GM19397 (cell line): ENCODE data around the gene STOX2.
"Not testable (repeated sequence)": the region's sequence is repeated elsewhere in the genome, so short reads cannot be mapped to it uniquely, and the experiment has no call there.

Source experiments
- ATAC-seq: cut with Tn5 transposase; IDR thresholded peaks from one replicate; pipeline ENCODE4 v1.9.1; 2021; ENCODE audit warnings: mild to moderate bottlenecking, moderate library complexity; ENCODE audit not compliant: unreplicated experiment

STOX2 gene

DNA sequence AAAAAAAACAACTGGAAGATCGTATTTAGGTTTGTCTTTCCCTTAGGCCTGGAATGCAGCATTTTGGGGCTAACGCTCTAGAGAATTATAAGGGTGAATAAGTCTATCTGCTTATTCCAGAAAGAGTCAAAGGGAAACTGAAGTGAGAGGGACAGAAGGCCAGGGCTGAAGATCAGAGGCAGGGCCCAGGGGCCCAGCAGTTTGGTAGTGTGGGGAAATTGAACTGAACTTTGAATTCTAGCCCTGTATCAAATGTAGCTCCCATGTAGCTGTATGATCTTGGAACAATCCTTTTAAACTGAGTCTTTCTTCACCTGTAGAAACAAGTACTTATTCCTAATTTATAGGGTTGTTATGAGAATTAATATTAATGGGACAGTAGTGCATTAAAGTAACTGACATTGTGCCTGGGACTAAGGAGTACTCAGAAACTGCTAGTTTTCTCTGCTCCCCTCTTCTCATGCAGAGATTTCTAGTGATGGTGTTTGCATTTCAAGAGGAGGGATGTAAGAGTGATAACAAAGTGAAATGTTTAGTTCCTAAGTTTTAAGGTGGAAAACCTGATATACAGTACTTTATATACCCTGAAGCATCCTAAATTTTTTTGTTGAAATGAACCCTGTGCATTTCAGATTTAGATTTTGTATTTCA, 30.4 kb downstream of the STOX2 start:
- no peak for ATAC-seq

DNA sequence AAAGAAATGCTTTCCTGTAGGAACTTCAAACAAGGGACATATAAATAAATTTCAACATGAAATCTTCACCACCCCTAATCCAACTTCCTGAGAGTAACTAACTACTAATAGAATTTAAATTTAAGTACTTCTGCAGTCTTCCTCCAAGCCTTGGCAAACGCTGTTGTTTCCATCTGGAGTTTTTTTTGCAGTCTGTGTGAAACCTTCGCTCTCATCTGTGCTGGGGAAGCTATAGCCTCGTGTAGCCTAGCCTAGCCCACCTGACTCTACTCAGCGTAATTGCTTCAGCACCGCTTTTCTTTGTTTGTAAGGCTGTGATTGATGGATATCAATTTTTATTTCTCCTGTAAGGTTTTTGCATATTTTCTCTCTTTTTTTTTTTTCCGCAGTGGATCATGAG, 30.9 kb downstream of the STOX2 start:
- no peak for ATAC-seq

DNA sequence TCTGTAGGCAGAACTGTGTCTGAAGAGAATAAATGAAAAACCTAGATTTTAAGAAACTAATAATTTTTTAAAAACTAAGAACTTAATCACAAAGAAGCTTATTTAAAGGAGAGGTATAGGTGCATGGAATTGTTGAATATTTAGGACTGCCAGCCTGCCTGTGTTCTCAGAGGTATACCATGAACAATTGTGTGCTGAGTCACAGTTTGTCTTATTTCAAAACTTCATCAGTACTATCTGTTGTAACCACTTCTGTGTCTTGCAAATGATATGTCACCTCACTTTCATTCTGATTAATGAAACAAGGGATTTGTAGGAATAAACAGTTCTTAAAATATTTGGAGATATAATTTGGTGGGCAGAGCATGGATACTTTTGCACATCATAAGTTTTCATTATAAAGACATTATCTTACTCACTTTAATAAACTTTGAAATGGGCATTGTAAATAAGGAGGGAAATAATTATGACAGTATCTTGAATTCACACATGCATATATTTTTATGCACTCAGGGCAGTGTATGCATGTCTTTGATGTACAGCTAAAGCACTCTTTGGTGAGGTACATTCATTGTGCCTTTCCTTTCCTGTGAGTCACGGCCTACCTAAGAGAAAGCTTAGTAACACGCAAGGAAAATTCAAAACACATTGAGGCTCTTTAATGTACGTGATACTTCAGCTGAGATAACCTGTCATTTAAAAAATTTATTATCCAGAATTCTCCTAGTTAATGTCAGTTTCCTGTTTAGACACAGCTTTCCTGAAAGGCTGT, 31.7 kb downstream of the STOX2 start:
- ATAC-seq = no peak

DNA sequence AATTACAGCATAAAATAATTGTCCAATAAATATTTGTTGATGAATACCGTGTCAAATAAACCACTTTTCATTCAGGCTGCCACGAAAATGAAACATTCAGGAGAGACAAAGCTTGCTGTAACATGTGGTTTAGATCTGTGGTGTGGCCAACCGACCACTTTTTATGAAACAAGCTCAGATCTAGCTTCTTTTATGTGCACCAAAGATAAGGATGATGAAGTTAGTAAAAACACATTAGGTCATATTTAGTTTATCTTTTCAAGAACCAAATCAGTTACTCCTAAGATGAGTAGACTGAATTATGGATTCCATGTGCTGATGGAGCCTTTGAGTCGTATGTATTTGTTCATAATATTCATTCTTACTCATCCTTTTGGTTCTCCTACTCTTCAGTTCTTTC, 35.8 kb downstream of the STOX2 start:
- ATAC-seq = no peak

DNA sequence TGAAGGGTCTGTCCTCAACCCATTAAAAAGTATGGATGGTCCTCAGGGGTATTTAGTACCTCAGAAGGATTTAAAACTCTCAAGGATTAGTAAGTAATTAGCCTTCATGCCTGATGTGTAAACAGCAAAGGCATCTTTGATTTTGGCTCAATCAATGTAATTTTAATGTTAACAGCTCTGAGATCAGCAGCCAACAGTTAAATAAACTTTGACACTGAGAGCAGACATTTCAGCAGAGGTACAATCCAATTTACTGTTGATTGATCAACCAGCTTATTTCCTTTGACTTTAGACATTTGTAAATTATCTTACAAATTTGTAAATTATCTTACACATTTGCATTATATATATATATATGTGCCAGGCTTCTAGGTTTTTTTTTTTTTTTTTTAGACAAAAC, 36.9 kb downstream of the STOX2 start:
- no peak for ATAC-seq

DNA sequence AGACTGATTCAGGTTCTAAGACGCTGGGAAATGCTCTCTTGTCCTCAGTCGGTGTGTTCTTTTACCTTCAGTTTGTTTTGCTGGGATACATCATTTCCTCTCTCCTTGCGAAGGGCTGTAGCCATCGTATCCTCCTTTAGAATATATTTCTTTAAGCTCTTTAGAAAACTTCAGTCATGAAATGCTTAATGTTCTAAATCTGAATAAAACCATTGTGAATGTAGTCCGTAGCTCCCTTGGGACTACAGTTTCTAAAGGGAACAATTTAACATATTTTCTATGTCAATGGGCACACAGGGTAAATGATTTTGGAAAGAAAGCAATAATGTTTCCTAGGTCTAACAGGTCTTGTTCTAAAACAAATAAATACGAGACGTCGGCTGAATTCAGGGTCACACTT, 40.6 kb downstream of the STOX2 start:
- ATAC-seq = no peak

DNA sequence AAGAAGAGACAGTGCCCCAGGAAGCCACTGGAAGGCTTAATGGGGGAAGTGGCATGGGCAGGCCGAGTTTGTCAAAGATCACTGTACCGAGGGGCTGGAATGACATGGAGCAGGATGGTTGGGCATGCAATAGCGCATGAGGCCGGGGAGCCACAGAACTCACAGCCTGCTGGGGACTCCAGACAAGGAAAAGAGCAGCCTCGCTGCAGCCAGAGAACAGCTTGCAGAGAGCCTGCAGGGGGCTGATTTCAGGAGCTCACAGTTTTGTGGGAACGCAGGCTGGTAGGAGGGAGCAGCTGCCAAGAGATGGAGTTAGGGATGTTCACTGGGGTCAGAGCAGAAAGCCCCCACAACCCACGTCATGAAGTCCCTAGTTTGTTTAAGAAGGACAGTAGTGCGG, 45.4 kb downstream of the STOX2 start:
- ATAC-seq = no peak

DNA sequence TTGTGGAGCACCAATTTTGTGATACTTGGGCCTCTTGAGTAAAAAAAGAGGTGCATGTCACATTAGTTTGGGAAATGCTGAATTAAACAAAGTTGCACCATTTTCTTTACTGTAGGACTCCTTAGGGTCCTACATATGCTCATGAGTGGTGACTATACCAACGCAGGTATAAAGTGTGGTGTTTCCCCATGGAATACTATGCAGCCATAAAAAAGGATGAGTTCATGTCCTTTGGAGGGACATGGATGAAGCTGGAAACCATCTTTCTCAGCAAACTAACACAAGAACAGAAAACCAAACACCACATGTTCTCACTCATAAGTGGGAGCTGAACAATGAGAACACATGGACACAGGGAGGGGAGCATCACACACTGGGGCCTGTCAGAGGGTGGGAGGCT, 47.5 kb downstream of the STOX2 start:
- not testable (repeated sequence) for ATAC-seq

DNA sequence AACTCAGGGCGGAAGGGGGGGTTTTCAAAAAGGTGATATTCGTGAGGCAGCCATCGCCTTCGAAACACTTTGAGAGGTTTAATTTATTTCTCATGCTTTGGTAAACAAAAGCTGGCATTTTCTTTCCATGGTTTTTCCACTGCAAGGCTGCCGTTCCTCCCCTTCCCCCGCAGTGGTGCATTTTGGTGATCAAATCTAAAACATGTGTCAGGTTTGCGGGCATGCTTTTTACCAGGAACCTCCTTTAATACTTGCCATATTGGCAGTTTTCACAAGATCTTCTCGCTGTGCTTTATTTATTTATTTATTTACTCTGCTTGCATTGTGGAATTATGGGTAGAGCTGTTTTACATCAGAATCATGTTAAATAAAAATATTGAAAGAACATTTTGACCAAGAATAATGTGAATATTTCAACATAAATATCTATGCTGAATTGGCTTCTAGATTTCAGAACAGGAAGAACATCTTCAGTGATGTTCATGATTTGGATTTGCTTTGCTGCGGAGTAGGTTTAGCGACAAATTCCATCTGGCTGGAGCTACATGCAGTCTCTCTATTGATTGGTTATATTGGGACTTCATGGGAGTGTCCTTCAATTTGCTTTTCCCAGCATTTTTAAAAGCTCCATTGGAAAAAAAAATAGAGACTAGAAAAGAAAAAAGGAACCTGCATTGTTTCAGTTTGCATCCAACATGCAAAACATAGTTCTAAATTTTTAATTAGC, 54.4 kb downstream of the STOX2 start:
- no peak for ATAC-seq

DNA sequence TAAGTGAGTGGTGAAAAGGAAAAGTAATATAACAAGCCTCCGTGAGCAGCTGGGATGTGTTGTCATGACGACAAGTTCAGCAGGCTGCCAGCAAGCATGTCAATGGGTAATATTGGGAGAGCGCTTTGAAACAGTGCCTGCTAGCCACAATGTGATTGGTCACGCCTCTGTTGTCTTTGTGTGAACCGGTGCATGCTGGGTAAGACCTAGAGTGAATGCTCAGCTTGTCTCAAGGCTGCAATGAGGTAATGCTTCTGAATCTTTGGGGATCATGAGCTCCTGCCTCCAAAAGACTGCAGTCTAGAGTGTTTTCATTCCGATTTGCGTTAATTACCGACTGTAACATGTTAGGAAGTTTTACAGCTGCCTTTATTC, 54.9 kb downstream of the STOX2 start:
- no peak for ATAC-seq

DNA sequence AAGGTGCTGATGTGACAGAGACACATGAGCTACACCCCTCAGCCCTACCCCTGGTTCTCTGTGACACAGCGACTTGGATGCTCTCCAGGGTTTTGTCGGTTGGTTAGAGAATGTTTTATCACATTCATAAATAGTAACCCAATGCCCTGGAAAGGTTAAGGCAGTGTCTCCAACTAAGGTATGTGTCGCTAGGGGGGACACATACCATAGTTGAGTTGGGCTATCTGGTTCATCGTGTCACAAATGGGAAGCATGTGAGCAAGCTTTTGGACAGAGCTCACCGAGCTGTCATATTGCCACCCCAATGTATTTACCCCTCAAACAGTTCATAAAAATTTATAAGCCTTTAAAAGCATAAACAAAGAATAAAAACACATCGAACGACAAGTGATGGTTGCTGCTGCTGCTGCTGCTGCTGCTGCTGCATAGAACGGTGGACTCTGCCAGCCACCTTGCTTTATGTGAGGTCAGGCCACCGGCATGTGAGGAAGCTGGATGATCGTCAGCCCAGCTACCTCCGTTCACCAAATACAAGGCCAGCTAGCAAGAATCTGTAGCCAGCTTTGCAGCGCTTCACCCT, 55.9 kb downstream of the STOX2 start:
- no peak for ATAC-seq

DNA sequence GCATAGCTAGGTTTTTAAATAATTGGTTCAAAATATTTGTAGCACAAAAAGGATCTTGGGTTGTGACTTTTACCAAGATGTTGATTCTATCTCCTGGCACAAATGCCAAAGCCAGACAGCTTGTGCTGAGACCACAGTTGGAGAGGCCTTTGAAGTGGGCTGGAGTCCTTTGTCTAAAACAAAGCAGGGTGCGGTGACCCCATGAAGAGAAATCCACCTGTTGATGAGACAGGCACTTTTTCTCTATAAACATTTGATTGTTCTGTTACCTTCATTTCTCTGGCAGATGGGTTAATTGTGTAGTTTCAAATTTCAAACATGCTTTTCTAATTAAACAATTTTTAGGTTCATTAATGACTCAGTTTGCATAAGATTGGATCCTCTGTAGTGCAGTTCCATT, 56.7 kb downstream of the STOX2 start:
- no peak for ATAC-seq

DNA sequence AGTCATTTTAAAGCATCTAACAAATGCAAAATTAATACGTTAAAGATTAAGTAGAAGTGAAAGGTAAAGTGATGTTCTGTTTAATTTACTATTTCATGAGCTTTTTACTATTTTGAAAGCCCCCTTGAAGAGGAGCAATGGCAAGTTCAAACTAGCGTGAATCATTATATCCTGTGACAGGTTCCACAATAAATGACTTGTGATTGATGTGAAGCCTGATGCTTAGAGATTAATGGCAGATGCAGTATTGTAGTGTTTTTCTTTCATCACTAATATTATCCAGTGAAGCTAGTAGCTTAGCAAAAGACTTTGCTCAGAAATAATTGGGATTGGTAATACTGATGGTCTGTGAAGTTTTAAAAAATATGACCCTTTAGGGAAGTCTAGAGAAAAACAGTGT, 57.3 kb downstream of the STOX2 start:
- ATAC-seq = no peak

DNA sequence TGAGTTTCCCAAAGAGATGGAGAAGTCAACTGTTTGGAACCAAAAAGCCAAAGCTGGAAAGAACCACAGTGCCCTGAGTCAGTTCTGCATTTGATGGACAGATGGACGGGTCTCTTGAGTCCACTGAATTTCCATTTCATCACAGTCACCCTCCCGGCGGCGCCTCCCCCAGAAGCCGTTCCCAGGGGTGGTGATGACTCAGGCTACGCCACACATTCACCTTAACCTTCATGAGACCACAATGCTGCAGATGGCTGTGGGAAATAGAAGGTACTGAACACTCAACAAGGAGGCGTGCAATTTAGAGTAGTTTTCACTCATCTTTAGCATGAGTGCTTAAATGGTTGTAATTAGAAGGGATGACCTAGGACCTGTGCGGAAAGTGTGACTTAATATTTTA, 61.3 kb downstream of the STOX2 start:
- ATAC-seq = no peak

DNA sequence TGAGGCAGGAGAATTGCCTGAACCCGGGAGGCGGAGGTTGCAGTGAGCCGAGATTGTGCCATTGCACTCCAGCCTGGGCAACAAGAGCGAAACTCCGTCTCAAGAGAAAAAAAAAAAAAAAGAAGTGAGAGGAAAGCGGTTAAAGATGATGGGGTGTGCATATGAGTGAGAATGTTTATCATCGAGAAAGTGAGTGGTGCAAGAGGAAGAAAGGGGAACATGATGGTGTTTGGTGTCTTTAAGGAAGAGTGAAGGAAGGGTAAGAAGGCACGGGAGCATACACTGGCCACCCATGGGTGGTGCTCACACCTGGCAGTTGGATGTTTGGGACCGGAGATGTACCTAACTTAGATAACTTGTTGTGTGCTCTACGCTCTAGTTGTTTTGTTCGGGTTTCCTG, 62.2 kb downstream of the STOX2 start:
- no peak for ATAC-seq

DNA sequence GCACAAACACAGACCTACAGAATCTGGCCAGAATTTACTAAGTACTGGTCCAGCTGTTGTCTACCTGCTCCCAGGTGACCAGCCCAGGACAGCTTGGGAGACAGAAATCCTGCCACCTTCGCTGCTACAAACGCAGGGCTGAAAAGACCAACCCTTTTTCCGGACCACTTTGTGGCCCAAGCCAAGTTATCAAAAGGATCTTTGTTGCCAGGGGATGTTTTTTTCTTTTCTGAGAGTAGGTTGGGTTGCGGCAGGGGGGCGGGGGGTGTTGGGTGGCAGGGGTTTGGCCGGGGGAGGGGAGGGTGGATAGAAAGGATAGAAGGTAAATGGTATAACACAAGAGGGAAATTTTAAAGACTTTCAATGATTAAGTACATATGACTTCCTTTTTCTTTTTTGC, 63.4 kb downstream of the STOX2 start:
- ATAC-seq = no peak

DNA sequence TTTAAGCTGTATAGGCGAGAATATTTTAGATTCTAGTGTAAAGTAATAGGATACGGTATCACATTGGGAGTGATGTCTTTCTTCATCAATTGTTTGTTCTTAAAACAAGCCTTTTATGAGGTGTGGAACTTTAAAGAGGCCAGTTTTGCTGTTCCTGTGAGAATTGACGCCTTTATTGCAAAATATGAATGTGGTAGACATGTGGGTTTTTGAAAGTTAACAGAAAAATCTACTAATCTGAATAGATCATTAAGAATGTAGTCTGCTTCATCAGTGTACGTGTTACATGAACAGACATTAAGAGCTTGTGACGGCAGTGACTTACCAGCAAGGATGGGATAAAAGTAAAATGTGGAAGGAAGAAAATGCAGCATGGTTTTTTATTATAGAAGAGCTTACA, 63.8 kb downstream of the STOX2 start:
- ATAC-seq = no peak

DNA sequence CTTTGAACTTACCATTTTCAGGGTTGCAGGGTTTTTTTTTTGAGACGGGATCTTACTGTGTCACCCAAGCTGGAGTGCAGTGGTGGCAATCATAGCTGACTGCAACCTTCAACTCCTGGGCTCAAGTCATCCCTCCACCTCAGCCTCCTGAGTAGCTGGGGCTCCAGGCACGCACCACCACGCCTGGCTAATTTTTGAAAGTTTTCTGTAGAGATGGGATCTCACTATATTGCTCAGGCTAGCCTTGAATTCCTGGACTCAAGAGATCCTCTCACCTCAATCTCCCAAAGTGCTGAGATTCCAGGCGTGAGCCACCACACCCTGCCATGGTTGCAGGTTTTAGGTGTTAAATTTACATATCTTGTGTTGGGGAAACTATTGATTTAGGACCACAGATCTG, 64.5 kb downstream of the STOX2 start:
- ATAC-seq = no peak

DNA sequence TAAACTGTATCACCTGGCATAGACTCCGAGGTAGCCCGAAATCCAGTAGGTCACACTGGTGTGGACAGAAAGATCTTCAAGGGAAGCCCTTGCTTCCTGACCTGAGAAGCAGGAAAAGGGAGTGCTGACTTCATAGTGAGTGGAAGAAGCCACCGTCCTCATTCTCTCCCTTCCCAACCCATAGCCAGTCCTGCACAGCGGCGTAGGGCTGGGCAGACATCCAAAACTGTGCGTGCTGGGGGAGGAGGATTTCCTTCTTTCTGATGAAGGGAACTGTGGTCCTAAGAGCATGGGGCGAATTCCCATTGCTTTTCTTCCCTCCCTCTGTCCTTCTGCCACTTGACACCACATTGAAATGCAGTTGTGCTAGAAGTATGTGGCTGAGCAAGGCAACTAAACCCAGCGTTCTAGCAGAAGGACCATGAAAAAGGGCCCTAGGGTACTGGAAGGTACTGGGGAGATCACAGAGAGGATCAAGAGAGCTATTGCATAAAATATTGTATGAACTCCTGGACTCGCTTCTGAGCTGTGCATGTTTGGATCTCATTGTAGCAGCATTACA, 66.9 kb downstream of the STOX2 start:
- no peak for ATAC-seq

DNA sequence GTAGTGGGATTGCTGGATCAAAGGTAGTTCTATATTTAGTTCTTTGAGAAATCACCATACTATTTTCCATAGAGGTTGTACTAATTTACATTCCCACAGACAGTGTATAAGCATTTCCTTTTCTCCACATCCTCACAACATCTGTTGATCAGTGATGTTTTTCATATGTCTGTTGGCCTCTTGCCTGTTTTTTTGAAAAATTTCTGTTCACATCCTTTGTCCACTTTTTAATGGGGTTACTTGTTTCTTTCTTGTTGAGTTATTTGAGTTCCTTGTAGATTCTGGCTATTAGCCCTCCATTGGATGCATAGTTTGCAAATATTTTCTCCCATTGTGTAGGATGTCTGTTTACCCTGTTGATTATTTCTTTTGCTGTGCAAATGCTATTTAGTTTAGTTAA, 72.6 kb downstream of the STOX2 start:
- ATAC-seq = no peak

DNA sequence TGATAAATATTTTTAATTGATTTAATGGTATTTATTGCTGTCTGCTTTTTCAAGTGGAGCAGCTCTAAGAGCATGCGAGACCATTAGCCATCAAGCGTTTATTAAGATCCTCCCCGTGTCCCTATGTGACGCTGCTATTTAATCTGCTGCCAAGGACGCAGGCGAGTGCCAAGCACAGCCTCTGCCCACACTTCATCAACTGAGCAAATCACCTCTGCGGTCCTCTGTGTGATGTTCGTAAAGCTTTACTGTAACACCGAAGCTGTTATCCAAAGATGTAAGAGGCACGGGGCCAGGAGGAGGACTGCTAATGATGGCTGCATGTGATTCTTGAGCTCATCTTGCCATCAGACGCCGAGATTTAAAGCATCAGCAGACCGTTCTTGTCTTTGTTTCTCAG, 79.5 kb downstream of the STOX2 start:
- no peak for ATAC-seq

DNA sequence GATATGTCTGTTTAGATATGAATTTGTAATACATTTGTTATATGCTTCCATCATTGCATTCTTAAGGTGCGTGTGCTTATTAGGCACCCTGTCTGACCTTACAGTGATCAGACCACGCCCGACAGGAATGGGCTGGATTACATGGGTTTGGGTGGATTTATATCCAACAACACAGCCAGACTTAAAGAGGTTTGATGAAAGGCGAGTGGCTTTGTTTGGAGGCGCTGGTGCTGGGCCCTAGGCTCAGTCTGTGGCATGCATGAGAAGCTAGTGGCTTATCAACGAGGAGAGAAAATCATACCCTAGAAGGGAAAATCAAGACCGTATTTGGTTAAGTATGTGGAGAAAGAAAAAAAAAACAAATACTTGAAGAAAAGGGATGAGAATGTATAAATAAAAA, 80.7 kb downstream of the STOX2 start:
- no peak for ATAC-seq
